Tibial nerve (tissue), 4 donors: ENCODE data around the gene BRI3.

Experiments
- CTCF ChIP-seq, 5 experiments: fragments of 200-600 bp in 3 of 5; fragments of 450-650 bp in 2 of 5; sonication (generic) in 3 of 5; IDR thresholded peaks; one replicate each; pipeline ENCODE4 v1.5.1; 2016 to 2019; ENCODE audit warnings: antibody characterized with exemption in 5 of 5, mild to moderate bottlenecking in 3 of 5, moderate library complexity in 2 of 5
- EP300 ChIP-seq, 2 donors: sonication (generic); formaldehyde crosslinking; IDR thresholded peaks; one replicate each; pipeline ENCODE4 v1.6.1; 2017; ENCODE audit warnings: antibody characterized with exemption in 2 of 2, mild to moderate bottlenecking in 1 of 2
- POLR2A ChIP-seq, 2 donors: fragments of 450-650 bp; IDR thresholded peaks; one replicate each; pipeline ENCODE4 v1.6.1; 2017; ENCODE audit warnings: antibody characterized with exemption in 2 of 2, mild to moderate bottlenecking in 2 of 2, moderate library complexity in 2 of 2

- TF ChIP-seq POLR2A (IDR thresholded peaks at IDR 0.05) (no peak), EP300 (IDR thresholded peaks at IDR 0.05) (no peak), CTCF (IDR thresholded peaks at IDR 0.05) (no peak)
These were observed 14.2 kb upstream of the BRI3 start for GRCh38 chr7:98267303-98267702.
